ENCODE results near the gene PM20D2. TPM values are rescaled to one million over a fixed set of nuclear protein-coding genes. Genes with fewer than 3 reads are reported as not detected.

PM20D2 gene
- total RNA-seq, 1 experiment from 2014 or later: 41.7 TPM

DNA sequence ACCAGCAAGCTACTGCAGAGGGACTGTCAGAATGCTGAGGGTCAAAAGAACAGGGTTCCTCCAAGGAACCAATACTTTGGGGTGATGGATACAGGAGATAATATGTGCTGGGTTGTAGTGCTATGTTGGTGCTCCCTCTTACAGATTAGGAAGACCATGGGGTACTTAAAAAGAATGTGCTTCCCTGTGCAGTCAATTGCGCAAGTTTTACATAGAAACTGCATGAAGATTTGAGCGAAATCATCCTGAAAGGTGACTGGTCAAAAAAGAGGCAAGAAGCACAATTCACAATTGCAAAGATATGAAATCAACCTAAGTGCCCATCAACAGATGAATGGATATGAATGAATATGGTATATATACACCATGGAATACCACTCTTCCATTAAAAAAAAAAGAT, 37.4 kb downstream of the PM20D2 start:
- Histone ChIP-seq H3K9me3 (ENCODE audit: low read depth, low read length, poor library complexity, severe bottlenecking) (no peaks in the 10 kb centered on the region), H3K27me3 (replicated peaks; ENCODE audit: insufficient read depth, low read depth, low read length, poor library complexity) (no peaks in the 10 kb centered on the region), H3K4me1 (ENCODE audit: insufficient read depth, low read length, poor library complexity, severe bottlenecking) (no peaks in the 10 kb centered on the region), H3K27ac (ENCODE audit: low read depth, low read length, poor library complexity, severe bottlenecking) (no peak overlapping the region), H3K4me3 (ENCODE audit: low read depth, low read length, poor library complexity, severe bottlenecking) (no peak overlapping the region), H3K36me3 (ENCODE audit: insufficient read depth, low read length, poor library complexity, severe bottlenecking) (no peaks in the 10 kb centered on the region)
- ChIA-PET POLR2A (ENCODE audit: low non-redundant PET) (no interaction called here), CTCF (no interaction called here)
- intact Hi-C loops (cut with micrococcal nuclease; ENCODE audit: unreplicated experiment): no loop called here
- TF ChIP-seq, protein P1, sequence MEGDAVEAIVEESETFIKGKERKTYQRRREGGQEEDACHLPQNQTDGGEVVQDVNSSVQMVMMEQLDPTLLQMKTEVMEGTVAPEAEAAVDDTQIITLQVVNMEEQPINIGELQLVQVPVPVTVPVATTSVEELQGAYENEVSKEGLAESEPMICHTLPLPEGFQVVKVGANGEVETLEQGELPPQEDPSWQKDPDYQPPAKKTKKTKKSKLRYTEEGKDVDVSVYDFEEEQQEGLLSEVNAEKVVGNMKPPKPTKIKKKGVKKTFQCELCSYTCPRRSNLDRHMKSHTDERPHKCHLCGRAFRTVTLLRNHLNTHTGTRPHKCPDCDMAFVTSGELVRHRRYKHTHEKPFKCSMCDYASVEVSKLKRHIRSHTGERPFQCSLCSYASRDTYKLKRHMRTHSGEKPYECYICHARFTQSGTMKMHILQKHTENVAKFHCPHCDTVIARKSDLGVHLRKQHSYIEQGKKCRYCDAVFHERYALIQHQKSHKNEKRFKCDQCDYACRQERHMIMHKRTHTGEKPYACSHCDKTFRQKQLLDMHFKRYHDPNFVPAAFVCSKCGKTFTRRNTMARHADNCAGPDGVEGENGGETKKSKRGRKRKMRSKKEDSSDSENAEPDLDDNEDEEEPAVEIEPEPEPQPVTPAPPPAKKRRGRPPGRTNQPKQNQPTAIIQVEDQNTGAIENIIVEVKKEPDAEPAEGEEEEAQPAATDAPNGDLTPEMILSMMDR (conservative IDR thresholded peaks at IDR 0.05; ENCODE audit: low read depth, low read length): no peak
- no peak for TF ChIP-seq EZH2 (IDR thresholded peaks at IDR 0.05; ENCODE audit: borderline replicate concordance, low read depth, low read length, poor library complexity, severe bottlenecking)
- DNase-seq (ENCODE audit: low spot score): no peak
- BruUV-seq (replicated peaks): no TSS peak

- no peaks in the 10 kb centered on the region for H3K4me1 ChIP-seq (ENCODE audit: insufficient read depth, low read length, poor library complexity, severe bottlenecking)
- H3K9me3 ChIP-seq (ENCODE audit: low read depth, low read length, poor library complexity, severe bottlenecking): no peaks in the 10 kb centered on the region
- intact Hi-C loops (cut with micrococcal nuclease; ENCODE audit: unreplicated experiment): no loop called here
- no peaks in the 10 kb centered on the region for H3K36me3 ChIP-seq (ENCODE audit: insufficient read depth, low read length, poor library complexity, severe bottlenecking)
- CTCF ChIA-PET: no interaction called here
- no peak for DNase-seq (ENCODE audit: low spot score)
- TF ChIP-seq, protein P1 (conservative IDR thresholded peaks at IDR 0.05; ENCODE audit: low read depth, low read length): no peak
- TF ChIP-seq EZH2 (IDR thresholded peaks at IDR 0.05; ENCODE audit: borderline replicate concordance, low read depth, low read length, poor library complexity, severe bottlenecking): no peak
- no peaks in the 10 kb centered on the region for H3K27me3 ChIP-seq (replicated peaks; ENCODE audit: insufficient read depth, low read depth, low read length, poor library complexity)
- H3K4me3 ChIP-seq (ENCODE audit: low read depth, low read length, poor library complexity, severe bottlenecking): no peak overlapping the region
- POLR2A ChIA-PET (ENCODE audit: low non-redundant PET): no interaction called here
- BruUV-seq (replicated peaks): no TSS peak
- H3K27ac ChIP-seq (ENCODE audit: low read depth, low read length, poor library complexity, severe bottlenecking): no peak overlapping the region
Measured at GRCh38 chr6:89184344-89184743, 38.5 kb downstream of the PM20D2 start.

GRCh38 chr6:89186762-89187161, 40.9 kb downstream of the PM20D2 start:
- POLR2A ChIA-PET (ENCODE audit: low non-redundant PET): no interaction called here

More at GRCh38 chr6:89186762-89187161, 40.9 kb downstream of the PM20D2 start:
- H3K27ac ChIP-seq (ENCODE audit: low read depth, low read length, poor library complexity, severe bottlenecking): no peak overlapping the region
- H3K4me1 ChIP-seq (ENCODE audit: insufficient read depth, low read length, poor library complexity, severe bottlenecking): no peaks in the 10 kb centered on the region
- no peaks in the 10 kb centered on the region for H3K9me3 ChIP-seq (ENCODE audit: low read depth, low read length, poor library complexity, severe bottlenecking)
- intact Hi-C loops (cut with micrococcal nuclease; ENCODE audit: unreplicated experiment): no loop called here
- TF ChIP-seq, protein P1 (conservative IDR thresholded peaks at IDR 0.05; ENCODE audit: low read depth, low read length): no peak
- no peak for TF ChIP-seq EZH2 (IDR thresholded peaks at IDR 0.05; ENCODE audit: borderline replicate concordance, low read depth, low read length, poor library complexity, severe bottlenecking)
- no peak overlapping the region for H3K4me3 ChIP-seq (ENCODE audit: low read depth, low read length, poor library complexity, severe bottlenecking)
- no peaks in the 10 kb centered on the region for H3K27me3 ChIP-seq (replicated peaks; ENCODE audit: insufficient read depth, low read depth, low read length, poor library complexity)
- H3K36me3 ChIP-seq (ENCODE audit: insufficient read depth, low read length, poor library complexity, severe bottlenecking): no peaks in the 10 kb centered on the region
- CTCF ChIA-PET: no interaction called here
- no peak for DNase-seq (ENCODE audit: low spot score)
- BruUV-seq (replicated peaks): no TSS peak
